ENCODE results near the gene POU2AF3. TPM values are rescaled to one million over a fixed set of nuclear protein-coding genes. Genes with fewer than 3 reads are reported as not detected.

The POU2AF3 gene
- total RNA-seq, 1 experiment from 2014 or later, result 3.0 TPM

- no peaks in the 10 kb centered on the region for H3K36me3 ChIP-seq (ENCODE audit: low read depth)
- peaks cover 45% of the 10 kb centered on the region for H3K4me1 ChIP-seq (replicated peaks; ENCODE audit: insufficient read depth)
- no peak overlapping the region for H3K27ac ChIP-seq
- no peaks in the 10 kb centered on the region for H3K9me3 ChIP-seq (ENCODE audit: insufficient read depth, low read depth)
- H3K27me3 ChIP-seq (ENCODE audit: insufficient read depth, low read depth), result no peaks in the 10 kb centered on the region
- H2AFZ ChIP-seq, result no peak overlapping the region
- no TSS peak for BruUV-seq (replicated peaks)
- H3K9me2 ChIP-seq (ENCODE audit: insufficient read depth), result no peaks in the 10 kb centered on the region
- TF ChIP-seq CTCF (conservative IDR thresholded peaks at IDR 0.05), result no peak
- no peak for TF ChIP-seq EZH2 (IDR thresholded peaks at IDR 0.05; ENCODE audit: low read depth)
- H3F3A ChIP-seq (ENCODE audit: insufficient read depth, low read depth), result peaks cover 22% of the 10 kb centered on the region
- H3K4me3 ChIP-seq, result no peak overlapping the region
- CTCF ChIA-PET, result no interaction called here
- peak overlapping the region; percentile 76; the same call in 1 of the 2 replicates for H3K4me2 ChIP-seq
- DNase-seq, result no peak
- H4K20me1 ChIP-seq (ENCODE audit: insufficient read depth), result no peaks in the 10 kb centered on the region
- no peaks in the 10 kb centered on the region for H3K79me2 ChIP-seq (ENCODE audit: low read depth)
- intact Hi-C loops (cut with micrococcal nuclease; ENCODE audit: unreplicated experiment), result loop anchor here (10.0 kb wide), 1 partner anchor 64 kb away; no protein-coding TSS in a partner anchor
- POLR2A ChIA-PET (ENCODE audit: unreplicated experiment), result interaction anchor here (0.5 kb wide), 1 partner anchor 543 kb away, joined by 5 read pairs; no protein-coding TSS in a partner anchor
Measured at GRCh38 chr11:111300569-111300968, 2.2 kb downstream of the POU2AF3 start.

GRCh38 chr11:111301004-111301841, 2.9 kb downstream of the POU2AF3 start:
- no peak for DNase-seq
- ChIA-PET CTCF (no interaction called here), POLR2A (ENCODE audit: unreplicated experiment) (interaction anchor here (0.5 kb wide), 1 partner anchor 544 kb away, joined by 5 read pairs; no protein-coding TSS in a partner anchor)
- no peaks in the 10 kb centered on the region for H3K9me3 ChIP-seq (ENCODE audit: insufficient read depth, low read depth)
- H3K36me3 ChIP-seq (ENCODE audit: low read depth), result no peaks in the 10 kb centered on the region
- H2AFZ ChIP-seq, result no peak overlapping the region
- no peaks in the 10 kb centered on the region for H3K27me3 ChIP-seq (ENCODE audit: insufficient read depth, low read depth)
- intact Hi-C loops (cut with micrococcal nuclease; ENCODE audit: unreplicated experiment), result loop anchor here (10.0 kb wide), 1 partner anchor 64 kb away; no protein-coding TSS in a partner anchor
- no peaks in the 10 kb centered on the region for H3K79me2 ChIP-seq (ENCODE audit: low read depth)
- H3K4me3 ChIP-seq, result no peak overlapping the region
- H3F3A ChIP-seq (ENCODE audit: insufficient read depth, low read depth), result peaks cover 22% of the 10 kb centered on the region
- H3K27ac ChIP-seq, result no peak overlapping the region
- no TSS peak for BruUV-seq (replicated peaks)
- TF ChIP-seq EZH2 (IDR thresholded peaks at IDR 0.05; ENCODE audit: low read depth) (no peak), CTCF (conservative IDR thresholded peaks at IDR 0.05) (no peak)
- no peaks in the 10 kb centered on the region for H3K9me2 ChIP-seq (ENCODE audit: insufficient read depth)
- H4K20me1 ChIP-seq (ENCODE audit: insufficient read depth), result no peaks in the 10 kb centered on the region
- H3K4me2 ChIP-seq, result no peak overlapping the region
- peaks cover 45% of the 10 kb centered on the region for H3K4me1 ChIP-seq (replicated peaks; ENCODE audit: insufficient read depth)

GRCh38 chr11:111301842-111302118, 3.4 kb downstream of the POU2AF3 start:
- BruUV-seq (replicated peaks), result no TSS peak
- no peak for DNase-seq
- Histone ChIP-seq H3K79me2 (ENCODE audit: low read depth) (no peaks in the 10 kb centered on the region), H3K4me1 (replicated peaks; ENCODE audit: insufficient read depth) (peaks cover 45% of the 10 kb centered on the region), H3K4me3 (no peak overlapping the region), H3K27me3 (ENCODE audit: insufficient read depth, low read depth) (no peaks in the 10 kb centered on the region), H2AFZ (no peak overlapping the region), H3K4me2 (no peak overlapping the region), H4K20me1 (ENCODE audit: insufficient read depth) (no peaks in the 10 kb centered on the region), H3K27ac (no peak overlapping the region), H3K36me3 (ENCODE audit: low read depth) (no peaks in the 10 kb centered on the region), H3K9me3 (ENCODE audit: insufficient read depth, low read depth) (no peaks in the 10 kb centered on the region), H3F3A (ENCODE audit: insufficient read depth, low read depth) (peaks cover 22% of the 10 kb centered on the region), H3K9me2 (ENCODE audit: insufficient read depth) (no peaks in the 10 kb centered on the region)
- ChIA-PET POLR2A (ENCODE audit: unreplicated experiment) (no interaction called here), CTCF (no interaction called here)
- TF ChIP-seq CTCF (conservative IDR thresholded peaks at IDR 0.05), result no peak
- TF ChIP-seq EZH2 (IDR thresholded peaks at IDR 0.05; ENCODE audit: low read depth), result no peak
- intact Hi-C loops (cut with micrococcal nuclease; ENCODE audit: unreplicated experiment), result loop anchor here (10.0 kb wide), 1 partner anchor 63 kb away; no protein-coding TSS in a partner anchor
